Right lobe of liver (tissue), 6 donors: Measurements from ENCODE around the gene FMNL2. TPM values are rescaled to one million over a fixed set of nuclear protein-coding genes. Genes with fewer than 3 reads are reported as not detected.

Source experiments
- ATAC-seq, 4 donors: fragments of 200-7000 bp; cut with Tn5 transposase; one replicate each; pipeline ENCODE4 v1.9.1; 2020; ENCODE audit warnings: mild to moderate bottlenecking in 4 of 4, moderate library complexity in 4 of 4
- DNase-seq, 3 donors: peaks; one replicate each; pipeline ENCODE4 v3.0.0-alpha.2; 2020
- H3K27ac ChIP-seq, 3 donors: fragments of 200-600 bp; one replicate each; pipeline ENCODE4 v1.8.0; 2022
- H3K27me3 ChIP-seq, 2 donors: fragments of 200-600 bp; one replicate each; pipeline ENCODE4 v1.8.0; 2022
- H3K36me3 ChIP-seq, 4 donors: fragments of 200-600 bp; sonication (generic) in 1 of 4; one replicate each; pipeline versions ENCODE4 v1.5.1 to v1.8.0; 2017 to 2022; ENCODE audit warnings: control low read depth in 1 of 4
- H3K4me1 ChIP-seq, 4 donors: fragments of 200-600 bp; sonication (generic) in 1 of 4; one replicate each; pipeline versions ENCODE4 v1.5.1 to v1.8.0; 2017 to 2022; ENCODE audit warnings: control low read depth in 1 of 4
- H3K4me3 ChIP-seq, 3 donors: fragments of 200-600 bp; one replicate each; pipeline ENCODE4 v1.8.0; 2022
- H3K9me3 ChIP-seq, 4 donors: fragments of 200-600 bp; sonication (generic) in 1 of 4; one replicate each; pipeline versions ENCODE4 v1.5.1 to v1.8.0; 2017 to 2022; ENCODE audit warnings: control low read depth in 1 of 4
- CTCF ChIP-seq, 4 donors: fragments of 200-600 bp in 3 of 4; fragments of 450-650 bp in 1 of 4; IDR thresholded peaks; one replicate each; pipeline versions ENCODE4 v1.5.1 to v1.8.0; 2016 to 2022; ENCODE audit warnings: antibody characterized with exemption in 4 of 4, mild to moderate bottlenecking in 2 of 4
- POLR2A ChIP-seq: fragments of 450-650 bp; IDR thresholded peaks from one replicate; pipeline ENCODE4 v1.6.1; 2017; ENCODE audit warnings: antibody characterized with exemption, mild to moderate bottlenecking
- WGBS: methylation state at CpG from one replicate; pipeline ENCODE4 v1.1.6; 2018; ENCODE audit warnings: low coverage, low lambda C conversion rate; ENCODE audit not compliant: insufficient coverage; ENCODE audit errors: missing lambda C conversion rate; 5-methylcytosine and 5-hydroxymethylcytosine counted together
- intact Hi-C, 2 donors: fragments of 100-400 bp; cut with DNase I; formaldehyde crosslinking; loops; one replicate each; pipeline versions ENCODE4 v1.11.2 to v1.14.1; 2022
- total RNA-seq, 6 experiments: library from RNA; depleted of rRNA in 2 of 6; stranded (reverse); fragments of >200 nt in 2 of 6; fragmentation: NEBNext Ultra II Directional in 3 of 6; extraction: Animal tissue kit (Norgen Biotek cat#: 25700) in 3 of 6; gene quantifications; one replicate each; pipeline versions ENCODE4 v1.1.0 to v1.2.4, GENCODE V29; 2016 to 2023
- donor health status: DM: no; HTN: yes; CAD: no.
- donor health status: DM: no; HTN: no; CAD: no.
- donor health status: DM: no; HTN: no; CAD: no.
- donor health status: DM: no; HTN: yes; CAD: no.
- donor health status: DM: no; HTN: yes; CAD: no.

Gene FMNL2
- total RNA-seq, 6 experiments from 2014 or later: 3.5 to 12.1 (median 7.1) TPM

- ATAC-seq (peak; percentile 51 to 65 (median 60)), DNase-seq (no peak)
- TF ChIP-seq POLR2A (no peak), CTCF (IDR thresholded peaks at IDR 0.05) (no peak)
- Histone ChIP-seq H3K27ac (no peak overlapping the region), H3K36me3 (no peaks in the 10 kb centered on the region), H3K9me3 (no peaks in the 10 kb centered on the region), H3K4me3 (no peak overlapping the region), H3K27me3 (no peaks in the 10 kb centered on the region), H3K4me1 (no peaks in the 10 kb centered on the region)
- WGBS: 56% methylated on average over 3 of the region's 4 CpGs
- intact Hi-C loops: no loop called here
These were observed 148.5 kb downstream of the FMNL2 start for GRCh38 chr2:152483276-152484063.

- TF ChIP-seq POLR2A: no peak
- no peak for TF ChIP-seq CTCF (IDR thresholded peaks at IDR 0.05)
- H3K4me3 ChIP-seq: no peak overlapping the region
- H3K9me3 ChIP-seq: no peaks in the 10 kb centered on the region
- no peaks in the 10 kb centered on the region for H3K36me3 ChIP-seq
- H3K4me1 ChIP-seq: no peaks in the 10 kb centered on the region
- 47% methylated on average over 8 of the region's 8 CpGs for WGBS
- H3K27ac ChIP-seq: peak overlapping the region; percentile 2 to 29 (median 28)
- peak; percentile 42 to 53 (median 48) for ATAC-seq
- DNase-seq: no peak
- intact Hi-C loops: no loop called here
- H3K27me3 ChIP-seq: no peaks in the 10 kb centered on the region
These were observed 151.2 kb downstream of the FMNL2 start for GRCh38 chr2:152485954-152486736.

GRCh38 chr2:152486737-152487400 lies 151.9 kb downstream of the FMNL2 start:
- H3K4me3 ChIP-seq: no peak overlapping the region

More at GRCh38 chr2:152486737-152487400, 151.9 kb downstream of the FMNL2 start:
- H3K36me3 ChIP-seq: no peaks in the 10 kb centered on the region
- no peaks in the 10 kb centered on the region for H3K4me1 ChIP-seq
- no peak for TF ChIP-seq CTCF (IDR thresholded peaks at IDR 0.05)
- no peak for TF ChIP-seq POLR2A
- H3K27me3 ChIP-seq: no peaks in the 10 kb centered on the region
- H3K9me3 ChIP-seq: no peaks in the 10 kb centered on the region
- ATAC-seq: peak in 1 of 4 donors; percentile 28
- DNase-seq: no peak
- WGBS: 49% methylated on average over 3 of the region's 3 CpGs
- H3K27ac ChIP-seq: peak overlapping the region in 2 of 3 donors; percentile 25 to 29
- intact Hi-C loops: no loop called here
